Limb (tissue), 2 donors: ENCODE data around the gene MMEL1.
"Not testable (repeated sequence)": the region's sequence is repeated elsewhere in the genome, so short reads cannot be mapped to it uniquely, and the experiment has no call there.

Experiments used
- DNase-seq, 2 donors: peaks; one replicate each; pipeline ENCODE4 v3.0.0-alpha.2; 2016; ENCODE audit errors: extremely low spot score in 2 of 2

Gene MMEL1

DNA sequence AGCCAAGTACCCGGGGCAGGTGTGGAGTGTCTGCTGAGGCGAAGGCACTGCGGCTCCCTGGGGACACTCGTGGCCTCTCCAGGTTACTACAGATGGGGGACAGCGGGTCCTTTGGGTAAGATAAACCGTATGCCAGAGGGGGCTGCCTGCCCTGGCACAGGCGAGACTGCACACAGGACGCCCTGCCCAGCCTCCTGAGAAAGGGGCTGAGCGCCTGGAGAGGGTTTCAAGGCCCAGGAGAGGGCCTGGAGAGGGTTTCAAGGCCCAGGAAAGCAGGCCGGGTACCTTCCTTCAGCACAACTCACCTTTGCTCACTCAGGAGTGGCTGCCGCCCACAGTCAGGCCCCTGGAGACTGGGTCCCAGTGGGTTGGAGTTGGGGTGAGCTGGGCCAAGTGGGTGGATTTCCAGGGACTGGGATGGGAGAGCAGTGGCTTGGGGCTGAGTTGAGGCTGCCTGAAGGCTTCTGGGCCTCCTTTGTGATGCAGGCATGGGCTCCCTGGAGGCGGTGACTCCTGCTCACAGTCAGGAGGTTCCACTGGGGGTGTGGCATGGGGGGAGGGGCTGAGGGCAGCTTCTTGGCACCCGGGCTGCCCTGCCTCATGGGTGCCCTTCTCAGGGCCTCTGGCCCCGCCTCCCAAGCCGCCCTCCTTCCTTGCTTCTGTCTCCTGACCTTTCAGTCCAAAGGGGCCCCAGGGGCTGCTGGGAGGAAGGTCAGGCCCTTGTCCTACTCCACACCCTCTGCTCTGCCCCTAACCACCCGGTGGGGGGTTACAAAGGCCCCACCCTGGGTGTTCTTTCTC lies at the start of gene MMEL1:
TSS of gene MMEL1 (minus strand) at position 456 of the 801 bp plus-strand sequence. CDS start 3,532 bp downstream, outside the sequence.
- peak in 1 of 2 donors; percentile 23 for DNase-seq

- not testable (repeated sequence) for DNase-seq
Observed at GRCh38 chr1:2676726-2677125, 43.9 kb upstream of the MMEL1 start.

- DNase-seq, result not testable (repeated sequence)
Observed at GRCh38 chr1:2671656-2672055, 38.8 kb upstream of the MMEL1 start.

DNA sequence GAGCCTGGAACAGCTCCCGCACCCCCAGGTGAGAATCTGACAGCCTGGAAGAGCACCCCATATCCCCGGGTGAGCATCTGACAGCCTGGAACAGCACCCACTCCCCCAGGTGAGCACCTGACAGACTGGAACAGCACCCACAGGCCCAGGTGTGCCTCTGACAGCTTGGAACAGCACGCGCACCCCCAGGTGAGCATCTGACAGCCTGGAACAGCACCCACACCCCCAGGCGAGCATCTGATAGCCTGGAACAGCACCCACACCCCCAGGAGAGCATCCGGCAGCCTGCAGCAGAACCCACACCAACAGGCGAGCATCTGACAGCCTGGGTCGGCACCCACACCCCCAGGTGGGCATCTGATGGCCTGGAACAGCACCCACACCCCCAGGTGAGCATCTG lies 27.0 kb upstream of the MMEL1 start:
- not testable (repeated sequence) for DNase-seq

- not testable (repeated sequence) for DNase-seq
Observed at GRCh38 chr1:2657909-2658308, 25.1 kb upstream of the MMEL1 start.

GRCh38 chr1:2657124-2657523 lies 24.3 kb upstream of the MMEL1 start:
- DNase-seq, result not testable (repeated sequence)

GRCh38 chr1:2655598-2656434 lies 23.0 kb upstream of the MMEL1 start:
- DNase-seq, result not testable (repeated sequence)

- DNase-seq, result not testable (repeated sequence)
Observed at GRCh38 chr1:2654443-2654948, 21.7 kb upstream of the MMEL1 start.

- DNase-seq, result not testable (repeated sequence)
Observed at GRCh38 chr1:2653741-2654442, 21.1 kb upstream of the MMEL1 start.

DNA sequence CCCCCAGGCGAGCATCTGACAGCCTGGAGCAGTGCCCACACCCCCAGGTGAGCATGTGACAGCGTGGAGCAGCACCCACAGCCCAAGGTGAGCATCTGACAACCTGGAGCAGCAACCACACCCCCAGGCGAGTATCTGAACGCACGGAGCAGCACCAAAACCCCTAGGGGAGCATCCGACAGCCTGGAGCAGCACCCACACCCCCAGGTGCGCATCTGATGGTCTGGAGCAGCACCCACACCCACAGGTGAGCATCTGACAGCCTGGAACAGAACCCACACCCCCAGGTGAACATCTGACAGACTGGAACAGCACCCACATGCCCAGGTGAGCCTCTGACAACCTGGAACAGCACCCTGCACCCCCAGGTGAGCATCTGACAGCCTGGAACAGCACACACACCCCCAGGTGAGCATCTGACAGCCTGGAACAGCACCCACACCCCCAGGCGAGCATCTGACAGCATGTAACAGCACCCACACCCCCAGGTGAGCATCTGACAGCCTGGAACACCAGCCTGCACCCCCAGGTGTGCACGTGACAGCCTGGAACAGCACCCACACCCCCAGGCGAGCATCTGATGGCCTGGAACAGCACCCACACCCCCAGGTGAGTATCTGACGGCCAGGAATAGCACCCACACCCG lies 20.2 kb upstream of the MMEL1 start:
- DNase-seq, result not testable (repeated sequence)

- not testable (repeated sequence) for DNase-seq
Observed at GRCh38 chr1:2652152-2652925, 19.5 kb upstream of the MMEL1 start.

DNA sequence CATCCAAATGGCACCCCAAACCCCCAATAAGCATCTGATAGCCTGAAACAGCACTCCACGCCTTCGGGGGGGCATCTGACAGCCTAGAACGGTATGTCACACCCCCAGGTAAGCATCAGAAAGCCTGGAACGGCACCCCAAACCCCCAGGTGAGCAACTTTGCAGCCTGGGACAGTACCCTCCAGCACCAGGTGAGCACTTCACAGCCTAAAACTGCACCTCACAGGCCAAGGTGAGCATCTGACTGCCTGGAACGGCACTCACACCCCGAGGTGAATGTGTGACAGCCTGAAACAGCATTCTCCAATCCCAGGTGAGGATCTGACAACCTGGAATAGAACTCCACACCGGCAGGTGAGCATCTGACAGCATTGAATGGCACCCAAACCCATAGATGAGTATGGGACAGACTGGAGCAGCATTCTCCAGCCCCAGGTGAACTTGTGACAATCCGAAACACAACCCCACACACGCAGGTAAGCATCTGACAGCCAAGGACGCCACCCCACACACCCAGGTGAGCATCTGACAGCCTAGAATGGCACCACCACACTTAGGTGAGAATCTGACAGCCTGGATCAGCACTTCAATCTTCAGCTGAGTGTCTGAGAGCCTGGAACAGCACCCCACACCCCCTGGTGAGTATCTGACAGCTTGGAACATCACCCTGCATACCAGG lies 18.3 kb upstream of the MMEL1 start:
- no peak for DNase-seq

DNA sequence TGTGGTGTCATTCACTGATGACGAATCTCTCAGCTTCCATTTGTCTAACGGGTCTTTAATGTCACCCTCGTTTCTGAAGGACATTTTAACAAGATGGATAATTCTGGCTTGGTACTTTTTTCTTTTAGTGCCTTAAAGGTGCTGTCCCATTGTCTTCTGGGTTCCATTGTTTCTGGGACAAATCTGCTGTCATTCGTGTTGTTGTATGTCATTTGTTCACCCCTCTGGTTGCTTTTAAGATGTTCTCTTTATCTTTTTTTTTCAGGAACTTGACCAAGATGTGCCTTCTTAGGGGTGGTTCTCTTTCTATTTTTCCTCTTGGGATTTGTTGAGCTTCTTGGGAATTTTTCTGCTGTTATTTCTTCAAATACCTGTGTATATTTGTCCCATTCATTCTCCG lies 14.0 kb upstream of the MMEL1 start:
- no peak for DNase-seq

GRCh38 chr1:2645776-2646175 lies 13.0 kb upstream of the MMEL1 start:
- no peak for DNase-seq

GRCh38 chr1:2645143-2645542 lies 12.3 kb upstream of the MMEL1 start:
- peak in 1 of 2 donors; percentile 22 for DNase-seq

GRCh38 chr1:2644591-2645101 lies 11.8 kb upstream of the MMEL1 start:
- peak in 1 of 2 donors; percentile 24 for DNase-seq

DNA sequence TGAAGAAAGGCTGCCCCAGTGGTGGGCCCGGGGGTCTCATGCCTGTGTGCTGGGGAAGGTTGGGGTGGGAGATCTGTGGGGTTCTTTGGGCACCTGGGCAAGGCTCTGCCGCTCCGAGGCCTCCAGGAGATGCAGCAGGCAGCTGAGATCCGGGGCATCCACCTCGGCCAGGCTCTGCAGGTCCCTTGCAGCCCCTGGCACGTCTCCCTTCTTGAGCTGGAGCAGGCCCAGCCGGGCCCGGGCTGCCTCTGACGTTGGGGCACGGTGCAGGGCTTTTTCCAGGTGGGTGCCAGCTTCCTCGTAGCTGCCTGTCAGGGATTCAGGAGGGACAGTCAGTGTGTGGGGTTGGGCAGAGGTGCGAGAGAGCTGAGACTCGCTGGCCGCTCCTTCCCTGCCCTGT lies 11.4 kb upstream of the MMEL1 start:
- DNase-seq, result peak in 1 of 2 donors; percentile 22

DNA sequence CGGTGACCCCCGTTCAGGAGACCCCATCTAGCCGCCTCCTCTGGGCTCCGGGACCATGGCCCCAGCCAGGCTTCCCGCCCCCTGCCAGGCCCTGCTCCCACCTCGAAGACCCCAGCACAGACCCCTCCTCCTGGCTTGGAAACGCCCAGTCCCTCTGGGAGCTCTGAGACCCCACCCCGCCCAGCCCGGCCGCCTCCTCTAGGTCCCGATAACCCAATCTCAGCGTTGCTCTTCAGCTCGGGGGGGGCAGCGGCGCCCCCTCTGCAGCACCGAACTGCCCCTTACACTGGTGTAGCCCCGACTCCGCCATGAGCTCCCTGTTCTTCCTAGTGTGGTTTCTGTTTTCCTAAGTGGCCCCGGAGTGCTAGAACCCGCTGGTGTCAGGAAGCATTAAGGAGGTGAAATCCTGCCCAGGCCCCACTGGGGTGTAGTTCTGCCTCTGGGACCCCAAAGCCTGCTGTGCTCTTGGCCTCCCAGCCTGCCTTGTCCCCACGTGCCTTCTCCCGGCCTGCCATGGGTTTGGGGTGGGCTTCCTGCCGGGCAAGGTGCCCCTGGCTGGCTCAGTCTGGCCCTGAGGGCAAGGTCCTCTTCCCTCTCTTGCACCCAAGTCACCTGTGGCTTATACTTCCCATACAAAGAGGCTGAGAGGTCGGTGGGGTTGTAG lies 10.7 kb upstream of the MMEL1 start:
- no peak for DNase-seq
